ENCODE data around the gene SMC4. TPM values are rescaled to one million over a fixed set of nuclear protein-coding genes. Genes with fewer than 3 reads are reported as not detected.
"Not testable (repeated sequence)": the region's sequence is repeated elsewhere in the genome, so short reads cannot be mapped to it uniquely, and the experiment has no call there.

The SMC4 gene
- total RNA-seq, 2 experiments from 2014 or later, result 251 to 279 TPM

GRCh38 chr3:160440687-160441086 lies 41.2 kb downstream of the SMC4 start:
- no peaks in the 10 kb centered on the region for H3K27me3 Mint-ChIP-seq
- no peak overlapping the region for H3K27ac Mint-ChIP-seq
- no peak for ATAC-seq
- H3K36me3 Mint-ChIP-seq, result peaks cover 71% of the 10 kb centered on the region
- CTCF ChIA-PET, result interaction anchor here (1.3 to 1.5 kb wide), 3 partner anchors 10 to 38 kb away, joined by 3 to 4 read pairs (median 3); no protein-coding TSS in a partner anchor
- H3K4me3 Mint-ChIP-seq, result no peak overlapping the region
- DNase-seq, result no peak
- H3K9me3 Mint-ChIP-seq (ENCODE audit: low read depth), result no peaks in the 10 kb centered on the region
- peaks cover 71% of the 10 kb centered on the region for H3K4me1 Mint-ChIP-seq

GRCh38 chr3:160444411-160444810 lies 45.0 kb downstream of the SMC4 start:
- Mint-ChIP-seq H3K27ac (no peak overlapping the region), H3K9me3 (ENCODE audit: low read depth) (no peaks in the 10 kb centered on the region), H3K27me3 (no peaks in the 10 kb centered on the region), H3K36me3 (peaks cover 67% of the 10 kb centered on the region), H3K4me3 (no peak overlapping the region), H3K4me1 (peaks cover 57% of the 10 kb centered on the region)
- CTCF ChIA-PET, result interaction anchor here (0.8 to 1.9 kb wide), 2 partner anchors 37 to 43 kb away, joined by 3 to 4 read pairs; no protein-coding TSS in a partner anchor
- ATAC-seq (no peak), DNase-seq (no peak)

GRCh38 chr3:160445854-160446253 lies 46.4 kb downstream of the SMC4 start:
- H3K36me3 Mint-ChIP-seq, result peaks cover 59% of the 10 kb centered on the region
- H3K4me3 Mint-ChIP-seq, result no peak overlapping the region

GRCh38 chr3:160446522-160447056 lies 47.1 kb downstream of the SMC4 start:
- Mint-ChIP-seq H3K27ac (peak overlapping the region; percentile 11), H3K36me3 (peaks cover 58% of the 10 kb centered on the region), H3K9me3 (ENCODE audit: low read depth) (no peaks in the 10 kb centered on the region), H3K27me3 (no peaks in the 10 kb centered on the region), H3K4me1 (peaks cover 56% of the 10 kb centered on the region), H3K4me3 (peak overlapping the region; percentile 97)
- no peak for ATAC-seq
- DNase-seq, result no peak
- CTCF ChIA-PET, result interaction anchor here (0.9 to 1.9 kb wide), 4 partner anchors 32 to 45 kb away, joined by 3 to 4 read pairs (median 4); no protein-coding TSS in a partner anchor

More at GRCh38 chr3:160445854-160446253, 46.4 kb downstream of the SMC4 start:
- Mint-ChIP-seq H3K27me3 (no peaks in the 10 kb centered on the region), H3K4me1 (peaks cover 58% of the 10 kb centered on the region), H3K9me3 (ENCODE audit: low read depth) (no peaks in the 10 kb centered on the region), H3K27ac (peak overlapping the region; percentile 51)
- DNase-seq (no peak), ATAC-seq (no peak)
- CTCF ChIA-PET, result interaction anchor here (0.9 to 1.9 kb wide), 3 partner anchors 31 to 44 kb away, joined by 3 to 4 read pairs (median 4); no protein-coding TSS in a partner anchor

- Mint-ChIP-seq H3K36me3 (peaks cover 54% of the 10 kb centered on the region), H3K9me3 (ENCODE audit: low read depth) (no peaks in the 10 kb centered on the region), H3K4me1 (peaks cover 49% of the 10 kb centered on the region), H3K27me3 (no peaks in the 10 kb centered on the region), H3K4me3 (peak overlapping the region; percentile 97), H3K27ac (no peak overlapping the region)
- CTCF ChIA-PET, result interaction anchor here (0.9 to 2.5 kb wide), 3 partner anchors 33 to 46 kb away, joined by 3 to 10 read pairs (median 3); no protein-coding TSS in a partner anchor
- ATAC-seq (no peak), DNase-seq (no peak)
Observed at GRCh38 chr3:160447544-160447943, 48.1 kb downstream of the SMC4 start.

GRCh38 chr3:160448845-160449635 lies 49.6 kb downstream of the SMC4 start:
- Mint-ChIP-seq H3K27me3 (no peaks in the 10 kb centered on the region), H3K36me3 (peaks cover 44% of the 10 kb centered on the region), H3K9me3 (ENCODE audit: low read depth) (no peaks in the 10 kb centered on the region), H3K4me3 (peak overlapping the region; percentile 97), H3K4me1 (peaks cover 38% of the 10 kb centered on the region), H3K27ac (peak overlapping the region; percentile 99)
- DNase-seq, result no peak
- ATAC-seq, result peak; percentile 52
- CTCF ChIA-PET, result interaction anchor here (1.0 to 2.5 kb wide), 7 partner anchors 23 to 58 kb away, joined by 3 to 10 read pairs (median 3); partner anchors contain the start of genes IFT80 and SMC4

- CTCF ChIA-PET, result interaction anchor here (0.6 to 2.5 kb wide), 11 partner anchors 10 to 305 kb away, joined by 3 to 10 read pairs (median 3); partner anchors contain the start of genes IFT80 and SMC4
Observed at GRCh38 chr3:160449636-160450598, 50.5 kb downstream of the SMC4 start, which contains the start of gene TRIM59. TRIM59 (minus strand) TSS chr3:160449786; CDS start chr3:160439183, 10,603 bp downstream.

GRCh38 chr3:160450846-160451245 lies 51.4 kb downstream of the SMC4 start:
- Mint-ChIP-seq H3K4me1 (peaks cover 25% of the 10 kb centered on the region), H3K27me3 (no peaks in the 10 kb centered on the region), H3K36me3 (peaks cover 31% of the 10 kb centered on the region), H3K27ac (peak overlapping the region; percentile 99), H3K4me3 (peak overlapping the region; percentile 97), H3K9me3 (ENCODE audit: low read depth) (no peaks in the 10 kb centered on the region)
- ATAC-seq, result no peak
- CTCF ChIA-PET, result interaction anchor here (0.6 to 1.4 kb wide), 5 partner anchors 9 to 304 kb away, joined by 3 to 4 read pairs (median 3); no protein-coding TSS in a partner anchor
- no peak for DNase-seq

More at GRCh38 chr3:160449636-160450598, 50.5 kb downstream of the SMC4 start, which contains the start of gene TRIM59:
- peak within 1 kb of the TSS; percentile 99 for H3K27ac Mint-ChIP-seq
- peaks cover 38% of the 10 kb centered on the region for H3K36me3 Mint-ChIP-seq
- peak within 1 kb of the TSS; percentile 97 for H3K4me3 Mint-ChIP-seq
- H3K4me1 Mint-ChIP-seq, result peaks cover 33% of the 10 kb centered on the region
- peak; percentile 99 for DNase-seq
- no peaks in the 10 kb centered on the region for H3K9me3 Mint-ChIP-seq (ENCODE audit: low read depth)
- no peaks in the 10 kb centered on the region for H3K27me3 Mint-ChIP-seq
- ATAC-seq, result peak; percentile 93

GRCh38 chr3:160451602-160452001 lies 52.2 kb downstream of the SMC4 start:
- no peak for ATAC-seq
- H3K27me3 Mint-ChIP-seq, result no peaks in the 10 kb centered on the region

GRCh38 chr3:160452251-160452650 lies 52.8 kb downstream of the SMC4 start:
- H3K9me3 Mint-ChIP-seq (ENCODE audit: low read depth); H3K4me3 Mint-ChIP-seq; ATAC-seq; DNase-seq; H3K27ac Mint-ChIP-seq; H3K27me3 Mint-ChIP-seq: not testable (repeated sequence)
- Mint-ChIP-seq H3K4me1 (peaks cover 15% of the 10 kb centered on the region), H3K36me3 (peaks cover 22% of the 10 kb centered on the region)
- CTCF ChIA-PET, result interaction anchor here (1.4 kb wide), 1 partner anchor 32 kb away, joined by 4 read pairs; no protein-coding TSS in a partner anchor

More at GRCh38 chr3:160451602-160452001, 52.2 kb downstream of the SMC4 start:
- no peak for DNase-seq
- Mint-ChIP-seq H3K27ac (no peak overlapping the region), H3K4me1 (peaks cover 20% of the 10 kb centered on the region), H3K9me3 (ENCODE audit: low read depth) (no peaks in the 10 kb centered on the region), H3K4me3 (no peak overlapping the region), H3K36me3 (peaks cover 26% of the 10 kb centered on the region)
- CTCF ChIA-PET, result interaction anchor here (0.6 to 1.4 kb wide), 2 partner anchors 13 to 33 kb away, joined by 3 to 4 read pairs; no protein-coding TSS in a partner anchor

GRCh38 chr3:160454995-160455394 lies 55.5 kb downstream of the SMC4 start:
- DNase-seq, result no peak
- H3K9me3 Mint-ChIP-seq (ENCODE audit: low read depth), result no peaks in the 10 kb centered on the region
- H3K36me3 Mint-ChIP-seq, result peaks cover 4% of the 10 kb centered on the region
- peaks cover 7% of the 10 kb centered on the region for H3K4me1 Mint-ChIP-seq
- H3K27ac Mint-ChIP-seq, result no peak overlapping the region
- CTCF ChIA-PET, result interaction anchor here (1.0 kb wide), 1 partner anchor 32 kb away, joined by 3 read pairs; no protein-coding TSS in a partner anchor
- no peak for ATAC-seq
- H3K4me3 Mint-ChIP-seq, result no peak overlapping the region
- peaks cover 8% of the 10 kb centered on the region for H3K27me3 Mint-ChIP-seq

- Mint-ChIP-seq H3K27ac (no peak overlapping the region), H3K27me3 (peaks cover 8% of the 10 kb centered on the region), H3K4me3 (no peak overlapping the region), H3K4me1 (no peaks in the 10 kb centered on the region), H3K9me3 (ENCODE audit: low read depth) (no peaks in the 10 kb centered on the region), H3K36me3 (no peaks in the 10 kb centered on the region)
- DNase-seq, result no peak
- no peak for ATAC-seq
- CTCF ChIA-PET, result interaction anchor here (1.0 kb wide), 1 partner anchor 31 kb away, joined by 3 read pairs; no protein-coding TSS in a partner anchor
Observed at GRCh38 chr3:160455846-160456245, 56.4 kb downstream of the SMC4 start.

All from activated CD8-positive, alpha-beta memory T cell treated with anti-CD3 and anti-CD28 coated beads, Interleukin-2, amount 10 ng/mL, durations not matched to agents 7 days and 5 days (primary cell).